HT1080 (cell line): Measurements from ENCODE around the gene RALY. TPM values are rescaled to one million over a fixed set of nuclear protein-coding genes. Genes with fewer than 3 reads are reported as not detected.
A peak's percentile ranks its signal among the peaks of the same experiment; 100 is the strongest.

ENCODE experiments used
- DNase-seq: peaks from one replicate; pipeline ENCODE4 v3.0.0-alpha.2; 2015; ENCODE audit warnings: low read depth
- total RNA-seq: library from RNA; depleted of rRNA; stranded (reverse); fragments of >200 nt; shearing (Covaris generic); gene quantifications from 2 replicates; pipeline ENCODE4 v1.2.3, GENCODE V29; 2014

RALY gene
- total RNA-seq, 1 experiment from 2014 or later = 128 TPM

GRCh38 chr20:34047010-34047687 is 53.4 kb downstream of the RALY start:
- no peak for DNase-seq

- DNase-seq = no peak
Measured at GRCh38 chr20:34047917-34048316, 54.2 kb downstream of the RALY start.

- no peak for DNase-seq
Measured at GRCh38 chr20:34049389-34049788, 55.7 kb downstream of the RALY start.

- no peak for DNase-seq
Measured at GRCh38 chr20:34049897-34050695, 56.4 kb downstream of the RALY start.

- DNase-seq = no peak
Measured at GRCh38 chr20:34052414-34052813, 58.7 kb downstream of the RALY start.

- DNase-seq = no peak
Measured at GRCh38 chr20:34055290-34055689, 61.6 kb downstream of the RALY start.

GRCh38 chr20:34058831-34059230 is 65.1 kb downstream of the RALY start:
- peak; percentile 31 for DNase-seq

- DNase-seq = no peak
Measured at GRCh38 chr20:34060970-34061369, 67.3 kb downstream of the RALY start.

- DNase-seq = no peak
Measured at GRCh38 chr20:34061695-34062094, 68.0 kb downstream of the RALY start.

- DNase-seq = peak; percentile 48
Measured at GRCh38 chr20:34062570-34063482, 69.1 kb downstream of the RALY start.

GRCh38 chr20:34064286-34064685 is 70.6 kb downstream of the RALY start:
- DNase-seq = no peak

- DNase-seq = peak; percentile 58
Measured at GRCh38 chr20:34065260-34065659, 71.5 kb downstream of the RALY start.

GRCh38 chr20:34066476-34067090 is 72.9 kb downstream of the RALY start:
- DNase-seq = peak; percentile 33

GRCh38 chr20:34068001-34068400 is 74.3 kb downstream of the RALY start:
- no peak for DNase-seq

GRCh38 chr20:34069341-34070078 is 75.8 kb downstream of the RALY start:
- DNase-seq = peak; percentile 71

GRCh38 chr20:34070079-34070439 is 76.3 kb downstream of the RALY start:
- DNase-seq = no peak

GRCh38 chr20:34070859-34071258 is 77.1 kb downstream of the RALY start:
- no peak for DNase-seq

- no peak for DNase-seq
Measured at GRCh38 chr20:34072076-34072475, 78.4 kb downstream of the RALY start.

GRCh38 chr20:34072778-34073177 is 79.1 kb downstream of the RALY start:
- DNase-seq = no peak

- peak; percentile 54 for DNase-seq
Measured at GRCh38 chr20:34074101-34074760, 80.5 kb downstream of the RALY start.
